Kidney (tissue), 14 donors: ENCODE data around the gene GPX4. TPM values are rescaled to one million over a fixed set of nuclear protein-coding genes. Genes with fewer than 3 reads are reported as not detected.

Source experiments
- DNase-seq, 5 donors: peaks; one replicate each; pipeline ENCODE4 v3.0.0-alpha.2; 2013 to 2020
- FAIRE-seq: peaks from 2 replicates; lab custom pipeline; 2012; peaks lifted over from hg19 to GRCh38; lab: Jason Lieb, UNC
- H3K27ac ChIP-seq, 2 donors: one replicate each; pipeline ENCODE4 v1.7.0; 2013; ENCODE audit warnings: low read depth in 2 of 2, low read length in 2 of 2, inconsistent platforms in 1 of 2
- H3K27me3 ChIP-seq: one replicate; pipeline ENCODE4 v1.7.1; 2013; ENCODE audit warnings: low read length, inconsistent platforms; ENCODE audit not compliant: control insufficient read depth, insufficient read depth
- H3K36me3 ChIP-seq, 3 donors: one replicate each; pipeline versions ENCODE4 v1.7.0 to v1.7.1; 2013; ENCODE audit warnings: low read length in 3 of 3, control low read depth in 1 of 3, inconsistent platforms in 1 of 3; ENCODE audit not compliant: insufficient read depth in 3 of 3, control insufficient read depth in 2 of 3
- H3K4me1 ChIP-seq, 3 donors: one replicate each; pipeline versions ENCODE4 v1.7.0 to v1.7.1; 2013; ENCODE audit warnings: low read length in 3 of 3, inconsistent platforms in 1 of 3, low read depth in 1 of 3; ENCODE audit not compliant: control insufficient read depth in 2 of 3, insufficient read depth in 2 of 3
- H3K4me3 ChIP-seq, 3 donors: one replicate each; pipeline versions ENCODE4 v1.7.0 to v1.8.1; 2013; ENCODE audit warnings: low read length in 3 of 3, control low read depth in 1 of 3, inconsistent platforms in 1 of 3
- H3K9ac ChIP-seq, 3 donors: one replicate each; pipeline versions ENCODE4 v1.7.0 to v1.7.1; 2013; ENCODE audit warnings: low read length in 3 of 3, control low read depth in 1 of 3, inconsistent platforms in 1 of 3
- H3K9me3 ChIP-seq, 3 donors: one replicate each; pipeline versions ENCODE4 v1.7.0 to v1.7.1; 2013; ENCODE audit warnings: low read length in 3 of 3, control low read depth in 1 of 3, inconsistent platforms in 1 of 3; ENCODE audit not compliant: control insufficient read depth in 2 of 3, insufficient read depth in 1 of 3
- CTCF ChIP-seq: IDR thresholded peaks from 3 replicates; pipeline ENCODE4 v1.5.1; 2012; ENCODE audit warnings: mild to moderate bottlenecking, moderate library complexity, borderline replicate concordance; ENCODE audit not compliant: insufficient read depth; ENCODE audit errors: extremely low read depth
- intact Hi-C: fragments of 100-400 bp; cut with DNase I; formaldehyde crosslinking; loops from one replicate; pipeline ENCODE4 v1.11.1; 2022
- polyA plus RNA-seq: library from polyadenylated mRNA; stranded (reverse); fragments of 350-450 nt; fragmentation: Illumina TruSeq; extraction: RNeasy Lipid Tissue Mini Kit (QIAGEN cat#74804); gene quantifications from one replicate; pipeline ENCODE4 v1.2.3, GENCODE V29; 2014; ENCODE audit warnings: low read depth, low replicate concordance; ENCODE audit not compliant: insufficient read depth
- total RNA-seq: library from RNA; stranded (reverse); fragmentation: NEBNext Ultra II Directional; extraction: Animal tissue kit (Norgen Biotek cat#: 25700); gene quantifications from one replicate; pipeline ENCODE4 v1.2.1, GENCODE V29; 2021
- donor health status: control.
- donor health status: control.
- donor health status: control.
- donor health status: control.
- donor health status: control.
- donor health status: DM: yes; HTN: yes; CAD: no.
- donor health status: Normal renal cell carcinoma (clear cell type).

Gene GPX4
- total and polyA plus RNA-seq, 2 donors from 2014 or later: 268 to 966 TPM

- intact Hi-C loops: loop anchor here (10.0 kb wide), 1 partner anchor 65 kb away; no protein-coding TSS in a partner anchor
- FAIRE-seq (no peak), DNase-seq (peak in 1 of 5 donors; percentile 77)
- no peak for TF ChIP-seq CTCF
- H3K4me1 ChIP-seq: peaks cover 0 to 4% (median 0%) of the 10 kb centered on the region in 3 donors
- no peaks in the 10 kb centered on the region for H3K27me3 ChIP-seq
- no peak overlapping the region for H3K27ac ChIP-seq
- no peak overlapping the region for H3K4me3 ChIP-seq
- peaks cover 0 to 39% (median 17%) of the 10 kb centered on the region in 3 donors for H3K36me3 ChIP-seq
- H3K9me3 ChIP-seq: no peaks in the 10 kb centered on the region
- H3K9ac ChIP-seq: no peak overlapping the region
Observed at GRCh38 chr19:1119475-1120217, 15.9 kb downstream of the GPX4 start.

- no peak for FAIRE-seq
- H3K4me3 ChIP-seq: no peak overlapping the region
- H3K9ac ChIP-seq: no peak overlapping the region
- no peak for DNase-seq
- no peaks in the 10 kb centered on the region for H3K27me3 ChIP-seq
- intact Hi-C loops: loop anchor here (10.0 kb wide), 1 partner anchor 63 kb away; no protein-coding TSS in a partner anchor
- peaks cover 0 to 4% (median 0%) of the 10 kb centered on the region in 3 donors for H3K4me1 ChIP-seq
- no peaks in the 10 kb centered on the region for H3K9me3 ChIP-seq
- H3K36me3 ChIP-seq: peaks cover 0 to 42% (median 16%) of the 10 kb centered on the region in 3 donors
- no peak for TF ChIP-seq CTCF
- H3K27ac ChIP-seq: no peak overlapping the region
Observed at GRCh38 chr19:1121395-1121794, 17.6 kb downstream of the GPX4 start.

GRCh38 chr19:1122021-1122971, 18.5 kb downstream of the GPX4 start:
- no peaks in the 10 kb centered on the region for H3K9me3 ChIP-seq
- TF ChIP-seq CTCF: no peak
- DNase-seq (peak in 1 of 5 donors; percentile 79), FAIRE-seq (no peak)
- H3K36me3 ChIP-seq: peaks cover 0 to 33% (median 14%) of the 10 kb centered on the region in 3 donors
- H3K4me3 ChIP-seq: no peak overlapping the region
- no peak overlapping the region for H3K9ac ChIP-seq
- no peak overlapping the region for H3K27ac ChIP-seq
- H3K4me1 ChIP-seq: peaks cover 0 to 4% (median 0%) of the 10 kb centered on the region in 3 donors
- intact Hi-C loops: loop anchor here (10.0 kb wide), 1 partner anchor 63 kb away; no protein-coding TSS in a partner anchor
- no peaks in the 10 kb centered on the region for H3K27me3 ChIP-seq
